Measurements from ENCODE around the gene PHYHD1.
"Not testable (repeated sequence)": the region's sequence is repeated elsewhere in the genome, so short reads cannot be mapped to it uniquely, and the experiment has no call there.

The PHYHD1 gene

DNA sequence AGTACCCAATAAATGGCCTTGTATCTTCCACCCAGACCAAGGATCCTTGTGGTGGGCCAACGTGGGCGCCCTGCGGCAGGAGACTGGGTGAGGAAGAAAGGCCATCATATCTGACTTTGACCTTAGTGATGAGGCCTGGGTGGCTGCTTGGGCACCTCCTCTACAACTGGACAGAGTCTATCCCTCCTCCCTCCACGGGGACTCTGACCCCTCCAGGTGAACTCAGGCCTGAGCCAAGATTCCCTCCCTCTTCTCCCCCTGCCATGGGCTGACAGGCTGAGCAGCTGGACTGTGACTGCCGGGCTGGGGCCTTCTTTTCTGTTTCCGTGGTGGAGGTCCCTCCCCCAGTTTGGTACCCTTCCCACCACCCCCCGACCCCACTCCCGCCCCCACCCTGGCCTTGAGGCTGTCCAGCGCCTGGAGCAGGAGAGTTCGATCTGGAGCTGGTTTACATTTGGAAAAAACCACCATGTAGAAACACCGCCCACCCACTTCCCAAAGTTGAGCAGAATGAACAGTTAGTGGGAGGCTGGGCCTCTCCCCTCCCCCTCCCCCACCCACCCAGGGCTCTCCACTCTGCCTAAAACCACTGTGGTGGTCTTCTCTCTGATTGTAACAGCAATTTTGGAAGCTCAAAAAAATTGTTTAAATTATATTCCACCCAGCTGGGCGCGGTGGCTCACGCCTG, 1.2 kb upstream of the PHYHD1 start:
- no peak for DNase-seq

DNA sequence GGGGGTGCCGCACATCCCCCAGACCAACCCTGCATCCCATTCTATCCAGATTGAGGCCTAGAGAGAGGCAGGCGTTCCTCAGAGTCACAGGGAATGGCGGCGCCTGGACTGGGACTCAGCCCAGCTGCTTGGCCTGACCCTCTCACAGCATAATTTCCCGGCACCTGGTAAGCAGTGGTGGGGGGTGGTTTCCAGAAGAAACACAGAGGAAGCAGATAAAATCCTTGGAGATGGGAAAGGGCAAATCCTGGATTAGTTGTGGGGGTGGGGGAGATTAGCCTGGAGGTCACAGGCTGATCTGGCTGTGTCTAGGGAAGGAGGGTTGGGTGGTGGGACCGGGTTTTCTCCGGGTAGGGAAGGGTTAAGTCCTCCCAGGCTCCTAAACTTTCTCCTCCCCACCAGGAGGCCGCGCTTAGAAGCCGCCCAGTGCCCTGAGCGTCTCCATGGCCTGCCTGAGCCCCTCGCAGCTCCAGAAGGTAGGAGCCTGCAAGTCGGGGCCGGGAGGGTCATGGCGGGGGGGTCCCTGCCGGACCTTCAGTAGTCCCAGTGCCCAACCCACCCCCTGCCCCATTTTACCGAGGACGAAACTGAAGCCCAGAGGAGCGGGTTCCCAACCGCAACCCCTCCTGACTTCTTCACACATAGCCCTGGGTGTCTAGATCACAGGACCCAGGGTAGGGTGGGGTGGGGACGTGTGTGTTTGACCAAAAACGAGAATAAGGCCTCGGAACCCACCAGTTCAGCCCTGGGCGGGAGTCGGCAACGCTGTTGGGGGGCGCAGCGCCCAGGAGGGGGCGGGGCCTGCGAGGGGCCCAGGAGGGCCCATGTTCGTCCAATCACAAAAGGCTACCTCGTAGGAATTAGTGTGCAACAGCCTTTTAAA, 1.3 kb downstream of the PHYHD1 start:
- peak in 8 of 56 donors; percentile 12 to 46 (median 24) for DNase-seq

GRCh38 chr9:128923493-128923883, 2.7 kb downstream of the PHYHD1 start:
- DNase-seq, result no peak

- DNase-seq, result peak in 28 of 56 donors; percentile 13 to 73 (median 32)
Observed at GRCh38 chr9:128927731-128928411, 7.1 kb downstream of the PHYHD1 start.

DNA sequence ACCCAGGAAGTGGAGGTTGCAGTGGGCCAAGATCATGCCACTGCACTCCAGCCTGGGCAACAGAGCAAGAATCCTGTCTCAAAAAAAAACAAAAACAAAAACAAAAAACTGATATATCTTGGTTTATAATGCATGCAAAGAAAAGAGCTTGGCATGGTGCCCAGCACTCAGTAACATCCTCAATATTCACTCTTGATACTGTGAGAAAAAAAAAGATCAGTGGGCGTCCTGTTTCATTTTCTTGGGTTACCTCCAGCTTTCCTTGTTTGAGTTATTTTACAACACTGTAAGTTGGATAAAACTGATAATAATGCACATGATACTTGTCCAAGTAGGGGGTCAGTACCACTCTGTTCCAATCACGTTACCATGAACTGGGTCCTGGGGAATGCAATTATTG, 7.8 kb downstream of the PHYHD1 start:
- DNase-seq, result peak in 2 of 56 donors; percentile 6 to 30

DNA sequence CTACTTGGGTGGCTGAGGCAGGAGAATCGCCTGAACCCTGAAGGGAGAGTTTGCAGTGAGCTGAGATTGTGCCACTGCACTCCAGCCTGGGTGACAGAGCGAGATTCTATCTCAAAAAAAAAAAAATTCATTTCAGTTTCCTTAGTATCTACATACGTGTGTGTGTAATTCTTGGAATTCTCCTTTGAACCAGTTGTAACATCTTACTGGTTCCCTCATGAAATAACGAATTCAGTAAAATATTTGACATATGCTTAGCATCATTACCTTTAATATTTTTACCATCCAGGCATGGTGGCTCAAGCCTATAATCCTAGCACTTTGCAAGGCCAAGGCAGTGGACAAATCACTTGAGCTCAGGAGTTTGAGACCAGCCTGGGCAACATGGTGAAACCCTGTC, 8.8 kb downstream of the PHYHD1 start:
- DNase-seq, result no peak

GRCh38 chr9:128933731-128934130, 12.9 kb downstream of the PHYHD1 start:
- DNase-seq, result no peak

DNA sequence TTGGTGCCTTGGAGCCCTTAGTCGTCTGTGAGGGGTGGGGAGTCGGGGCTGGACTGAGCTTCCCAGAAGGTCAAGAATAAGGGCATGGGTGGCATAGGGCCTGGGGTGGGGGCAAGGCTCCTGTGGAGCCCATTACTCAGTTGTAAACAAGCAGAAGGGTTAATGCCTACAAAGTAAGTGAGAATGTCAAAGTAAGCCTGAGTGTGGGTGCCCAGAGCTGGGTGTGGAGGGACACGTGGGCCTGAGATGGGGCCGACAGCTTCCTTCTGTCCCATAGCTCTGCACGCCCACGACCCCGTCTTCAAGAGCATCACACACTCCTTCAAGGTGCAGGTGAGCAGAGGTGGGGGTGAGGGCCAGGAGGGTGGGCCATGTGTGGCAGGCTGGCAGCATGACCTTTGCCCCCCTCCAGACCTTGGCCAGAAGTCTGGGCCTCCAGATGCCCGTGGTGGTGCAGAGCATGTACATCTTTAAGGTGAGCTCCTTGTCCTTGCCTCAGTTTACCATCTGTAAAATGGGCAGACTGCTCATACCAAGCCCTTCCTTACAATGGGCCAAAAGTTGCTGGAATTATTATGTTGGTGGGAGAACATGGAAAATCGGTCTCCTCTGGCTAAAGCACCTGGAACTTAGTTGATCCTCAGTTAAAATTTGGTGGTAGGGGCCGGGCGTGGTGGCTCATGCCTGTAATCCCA, 15.5 kb downstream of the PHYHD1 start:
- DNase-seq, result no peak

DNA sequence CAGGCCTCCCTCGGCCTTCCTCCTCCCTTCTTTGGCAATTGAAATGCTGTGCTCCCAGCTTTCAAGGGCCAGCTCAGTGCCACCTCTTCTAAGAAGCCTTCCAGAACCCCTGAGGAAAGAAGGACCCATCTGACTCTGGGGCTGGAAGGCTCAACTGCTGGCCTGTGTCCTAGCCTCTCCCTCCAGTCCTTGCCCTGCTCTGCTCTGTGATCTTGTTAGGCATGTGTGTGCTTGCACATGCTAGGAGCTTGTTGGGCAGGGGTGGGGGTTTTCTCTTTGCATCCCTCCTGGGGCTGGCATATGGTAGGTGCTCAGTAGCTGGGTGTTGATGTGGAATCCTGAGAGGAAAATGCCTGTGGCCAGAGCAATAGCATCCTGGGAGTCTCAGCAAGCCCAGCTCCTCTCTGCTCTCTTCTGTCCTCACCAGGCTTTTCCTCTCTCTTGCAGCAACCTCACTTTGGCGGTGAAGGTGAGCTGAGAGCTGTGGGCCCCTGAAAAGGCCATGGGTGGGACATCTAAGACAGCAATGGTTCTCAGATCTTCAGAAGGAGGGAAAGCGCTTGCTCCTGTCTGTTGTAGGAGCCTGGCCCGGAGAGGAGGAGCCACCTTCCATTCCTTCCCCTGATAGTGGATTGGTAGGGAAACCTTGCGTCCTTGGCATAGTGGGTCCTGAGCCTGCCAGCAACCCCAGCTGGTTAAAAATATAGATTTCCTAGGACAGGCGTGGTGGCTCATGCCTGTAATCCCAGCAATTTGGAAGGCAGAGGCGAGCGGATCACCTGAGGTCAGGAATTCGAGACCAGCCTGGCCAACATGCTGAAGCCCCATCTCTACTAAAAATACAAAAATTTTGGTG, 16.8 kb downstream of the PHYHD1 start:
- no peak for DNase-seq

DNA sequence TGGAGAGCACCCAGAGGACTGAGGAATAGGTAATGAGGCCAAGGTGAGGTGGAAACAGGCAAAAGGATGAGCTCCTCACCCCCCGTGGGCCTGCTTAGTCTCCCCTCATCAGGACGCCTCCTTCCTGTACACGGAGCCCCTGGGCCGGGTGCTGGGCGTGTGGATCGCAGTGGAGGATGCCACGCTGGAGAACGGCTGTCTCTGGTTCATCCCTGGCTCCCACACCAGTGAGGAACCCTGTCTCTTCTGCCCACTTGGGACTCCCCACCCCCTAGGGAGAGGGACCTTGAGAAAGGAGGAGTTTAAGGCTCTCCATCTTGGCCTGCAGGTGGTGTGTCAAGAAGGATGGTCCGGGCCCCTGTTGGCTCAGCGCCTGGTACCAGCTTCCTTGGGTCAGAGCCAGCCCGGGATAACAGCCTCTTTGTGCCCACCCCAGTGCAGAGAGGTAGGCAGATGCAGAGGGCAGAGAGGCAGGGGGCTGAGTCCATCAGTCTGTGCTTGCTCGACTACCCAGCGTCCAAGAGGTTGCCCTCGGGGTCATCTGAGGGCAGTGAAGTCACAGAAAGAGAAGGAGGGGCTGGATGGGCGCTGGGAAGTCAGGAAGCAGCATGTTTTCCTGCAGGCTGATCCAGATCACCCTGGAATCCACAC, 19.6 kb downstream of the PHYHD1 start:
- DNase-seq, result peak in 2 of 56 donors; percentile 22 to 63

GRCh38 chr9:128940946-128941755, 20.4 kb downstream of the PHYHD1 start:
- DNase-seq, result no peak

DNA sequence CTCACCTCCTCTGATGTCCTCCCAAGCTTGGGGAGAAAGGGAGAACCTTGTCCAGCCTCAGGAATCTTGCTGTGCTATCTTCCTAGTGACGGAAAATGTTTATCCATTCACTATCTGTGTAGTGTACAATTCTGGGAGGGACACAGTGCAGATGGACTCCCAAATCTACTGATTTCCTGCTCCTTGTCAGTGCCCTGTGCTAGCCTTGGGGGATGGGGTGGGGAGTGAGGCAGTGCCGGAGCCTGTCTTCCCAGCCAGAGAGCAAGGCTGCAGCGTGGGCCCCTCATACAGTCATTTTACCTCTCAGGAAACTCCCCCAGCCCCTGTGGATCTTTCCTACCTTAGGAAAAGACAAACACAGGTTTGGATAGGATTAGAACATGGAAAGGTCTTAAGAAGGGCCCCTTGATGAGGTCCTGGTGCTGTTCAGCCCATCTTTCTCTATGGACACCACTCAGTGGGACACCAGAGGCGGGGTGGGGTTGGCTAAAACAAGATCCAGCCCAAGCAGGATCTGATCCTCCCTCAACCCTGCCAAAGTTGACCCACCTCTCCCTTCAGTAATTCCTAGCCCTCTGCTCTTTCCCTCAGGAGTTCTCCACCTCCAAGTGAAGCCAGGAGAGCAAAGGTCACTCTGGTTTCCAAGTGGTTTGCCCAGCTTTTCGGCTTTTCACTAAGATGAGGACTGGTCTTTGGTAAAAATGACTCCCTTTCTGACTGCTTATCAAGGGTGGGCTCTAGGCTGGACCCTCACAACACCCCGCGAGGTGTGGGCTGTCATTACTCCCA, 23.2 kb downstream of the PHYHD1 start:
- DNase-seq, result no peak

GRCh38 chr9:128944966-128945365, 24.2 kb downstream of the PHYHD1 start:
- DNase-seq, result not testable (repeated sequence)

- no peak for DNase-seq
Observed at GRCh38 chr9:128945798-128946501, 25.2 kb downstream of the PHYHD1 start.

DNA sequence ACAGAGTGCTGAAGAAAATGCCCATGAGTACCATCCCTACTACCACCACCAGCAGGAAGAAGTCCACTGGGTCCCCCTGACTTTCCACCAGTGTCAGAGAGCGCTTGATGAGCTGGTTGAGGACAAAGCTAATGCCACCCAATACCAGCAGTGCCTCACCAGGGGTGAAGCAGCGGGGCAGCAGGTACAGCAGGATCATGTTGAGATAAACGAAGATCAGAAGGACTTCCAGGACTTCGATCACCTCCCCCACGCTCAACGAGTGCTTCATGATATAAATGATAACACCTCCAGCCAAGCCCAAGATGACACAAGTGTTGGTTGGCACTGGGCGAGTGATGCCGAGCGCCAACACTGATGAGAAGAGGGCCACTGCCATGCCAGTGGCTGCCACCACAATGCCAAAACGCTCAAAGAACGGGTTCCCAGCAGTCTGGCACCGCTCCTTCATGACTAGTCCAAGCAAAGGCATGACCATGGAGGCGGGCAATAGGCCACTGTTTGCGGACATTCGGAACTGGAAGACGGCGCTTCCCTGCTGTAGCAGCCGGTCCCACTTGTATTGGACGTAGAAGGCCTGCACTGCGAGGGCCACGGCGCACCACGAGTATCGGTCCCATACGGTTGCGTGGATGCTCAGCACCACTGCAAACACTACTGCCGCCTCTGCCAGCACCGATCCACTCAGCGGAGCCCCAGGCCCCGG, 25.9 kb downstream of the PHYHD1 start:
- peak in 16 of 56 donors; percentile 34 to 68 (median 58) for DNase-seq

GRCh38 chr9:128947277-128947526, 26.4 kb downstream of the PHYHD1 start:
- DNase-seq, result no peak

Measured in nucleus accumbens (tissue), 56 donors.